ENCODE data around the gene PRKCA. TPM values are rescaled to one million over a fixed set of nuclear protein-coding genes. Genes with fewer than 3 reads are reported as not detected.

The PRKCA gene
- total and polyA plus RNA-seq, 2 donors from 2014 or later, result 8.0 to 50.8 TPM

DNA sequence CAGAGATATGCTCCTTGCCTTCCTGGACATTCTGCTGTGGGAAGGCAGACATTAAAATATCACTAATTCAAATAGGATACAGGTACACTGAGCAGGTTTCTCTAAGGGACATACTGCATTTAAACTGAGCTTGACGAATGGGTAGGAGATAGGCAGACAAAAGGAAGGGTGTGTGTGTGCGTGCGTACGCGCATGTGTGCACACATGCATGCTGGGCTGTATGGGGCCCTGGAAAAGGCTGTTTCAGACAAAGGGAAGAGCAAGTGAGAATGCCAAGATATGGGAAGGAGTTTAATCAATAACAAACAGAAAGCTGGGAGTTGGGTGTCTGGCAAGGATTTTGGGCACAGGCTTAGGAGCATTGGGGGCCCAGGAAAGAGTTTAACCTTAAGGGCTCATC lies 196.2 kb downstream of the PRKCA start:
- intact Hi-C loops (cut with DNase I), result no loop called here
- FAIRE-seq (no peak), DNase-seq (no peak)
- Histone ChIP-seq H3K9ac (ENCODE audit: low read length in 3 of 3) (no peak overlapping the region), H3K27me3 (ENCODE audit: control insufficient read depth, insufficient read depth, low read length) (no peaks in the 10 kb centered on the region), H3K9me3 (ENCODE audit: control insufficient read depth in 2 of 3, insufficient read depth in 1 of 3, low read length in 3 of 3) (no peaks in the 10 kb centered on the region), H3K4me1 (ENCODE audit: control insufficient read depth in 2 of 3, insufficient read depth in 2 of 3, low read depth in 1 of 3, low read length in 3 of 3) (peaks cover 0 to 3% (median 2%) of the 10 kb centered on the region in 3 donors), H3K27ac (ENCODE audit: low read depth in 2 of 2, low read length in 2 of 2) (no peak overlapping the region), H3K36me3 (ENCODE audit: control insufficient read depth in 2 of 3, insufficient read depth in 3 of 3, low read length in 3 of 3) (no peaks in the 10 kb centered on the region), H3K4me3 (ENCODE audit: low read length in 3 of 3) (no peak overlapping the region)
- TF ChIP-seq, protein P1, sequence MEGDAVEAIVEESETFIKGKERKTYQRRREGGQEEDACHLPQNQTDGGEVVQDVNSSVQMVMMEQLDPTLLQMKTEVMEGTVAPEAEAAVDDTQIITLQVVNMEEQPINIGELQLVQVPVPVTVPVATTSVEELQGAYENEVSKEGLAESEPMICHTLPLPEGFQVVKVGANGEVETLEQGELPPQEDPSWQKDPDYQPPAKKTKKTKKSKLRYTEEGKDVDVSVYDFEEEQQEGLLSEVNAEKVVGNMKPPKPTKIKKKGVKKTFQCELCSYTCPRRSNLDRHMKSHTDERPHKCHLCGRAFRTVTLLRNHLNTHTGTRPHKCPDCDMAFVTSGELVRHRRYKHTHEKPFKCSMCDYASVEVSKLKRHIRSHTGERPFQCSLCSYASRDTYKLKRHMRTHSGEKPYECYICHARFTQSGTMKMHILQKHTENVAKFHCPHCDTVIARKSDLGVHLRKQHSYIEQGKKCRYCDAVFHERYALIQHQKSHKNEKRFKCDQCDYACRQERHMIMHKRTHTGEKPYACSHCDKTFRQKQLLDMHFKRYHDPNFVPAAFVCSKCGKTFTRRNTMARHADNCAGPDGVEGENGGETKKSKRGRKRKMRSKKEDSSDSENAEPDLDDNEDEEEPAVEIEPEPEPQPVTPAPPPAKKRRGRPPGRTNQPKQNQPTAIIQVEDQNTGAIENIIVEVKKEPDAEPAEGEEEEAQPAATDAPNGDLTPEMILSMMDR (IDR thresholded peaks at IDR 0.05; ENCODE audit: borderline replicate concordance, extremely low read depth, insufficient read depth), result no peak

DNA sequence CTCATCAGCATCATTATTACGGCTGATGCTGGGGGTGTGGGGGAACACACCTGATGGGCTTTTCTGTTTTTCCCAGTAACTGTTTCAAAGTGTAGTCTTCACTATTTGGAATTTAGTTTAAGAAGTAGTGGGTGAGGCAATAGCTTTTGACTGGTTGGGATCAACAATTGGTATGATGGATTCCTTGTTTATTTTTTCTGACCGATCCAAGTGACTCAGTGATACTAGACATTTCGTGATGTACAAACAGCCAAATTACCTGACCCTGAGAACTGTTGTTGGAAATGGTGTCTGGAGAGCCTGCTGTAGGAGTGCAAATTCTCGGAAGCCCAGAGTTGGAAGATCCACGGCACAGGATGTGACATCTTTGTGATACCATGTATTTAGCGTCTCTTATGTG lies 204.2 kb downstream of the PRKCA start:
- Histone ChIP-seq H3K27me3 (ENCODE audit: control insufficient read depth, insufficient read depth, low read length) (no peaks in the 10 kb centered on the region), H3K4me3 (ENCODE audit: low read length in 3 of 3) (no peak overlapping the region), H3K36me3 (ENCODE audit: control insufficient read depth in 2 of 3, insufficient read depth in 3 of 3, low read length in 3 of 3) (no peaks in the 10 kb centered on the region), H3K9me3 (ENCODE audit: control insufficient read depth in 2 of 3, insufficient read depth in 1 of 3, low read length in 3 of 3) (no peaks in the 10 kb centered on the region), H3K27ac (ENCODE audit: low read depth in 2 of 2, low read length in 2 of 2) (no peak overlapping the region), H3K4me1 (ENCODE audit: control insufficient read depth in 2 of 3, insufficient read depth in 2 of 3, low read depth in 1 of 3, low read length in 3 of 3) (peaks cover 3 to 21% (median 19%) of the 10 kb centered on the region in 3 donors), H3K9ac (ENCODE audit: low read length in 3 of 3) (no peak overlapping the region)
- FAIRE-seq (no peak), DNase-seq (no peak)
- intact Hi-C loops (cut with DNase I), result no loop called here
- TF ChIP-seq, protein P1 (IDR thresholded peaks at IDR 0.05; ENCODE audit: borderline replicate concordance, extremely low read depth, insufficient read depth), result no peak

DNA sequence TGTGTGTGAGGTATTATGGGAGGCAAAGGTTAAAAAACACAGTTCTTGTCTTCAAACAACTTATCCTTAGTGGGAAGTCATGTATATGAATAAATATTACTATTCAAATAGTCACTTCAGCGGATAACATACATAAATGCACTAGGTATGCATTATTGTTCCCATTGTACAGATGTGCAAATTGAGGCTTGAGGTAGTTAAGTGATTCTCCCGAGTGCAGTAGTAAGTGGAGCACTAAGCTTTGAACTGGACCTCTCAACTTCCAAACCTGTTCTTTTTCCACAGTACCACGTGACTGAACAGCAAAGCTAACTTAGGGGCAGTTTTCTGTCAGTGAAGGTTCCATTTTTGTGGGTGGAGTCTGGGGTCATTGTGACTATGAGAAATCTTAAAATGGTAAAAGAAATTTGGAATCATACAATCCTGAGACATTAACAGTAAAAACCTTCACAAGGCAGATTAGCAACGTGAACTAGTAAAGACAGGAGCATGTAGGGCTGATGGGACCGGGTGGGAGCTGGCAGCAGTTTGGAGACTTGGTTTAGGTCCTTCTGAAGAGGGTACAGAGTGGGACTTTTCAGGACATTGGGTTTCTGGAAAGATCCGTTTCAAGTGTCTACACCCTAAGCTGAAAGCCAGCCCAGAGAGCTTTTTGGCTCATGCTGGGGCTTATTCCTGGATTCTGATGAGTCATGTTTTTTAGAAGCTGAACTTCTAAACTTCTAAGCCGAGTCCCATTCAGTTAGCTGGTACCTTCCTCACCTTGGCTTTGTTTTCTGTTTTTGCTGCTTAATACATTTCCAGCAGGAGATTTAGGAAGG lies 204.9 kb downstream of the PRKCA start:
- Histone ChIP-seq H3K27me3 (ENCODE audit: control insufficient read depth, insufficient read depth, low read length) (no peaks in the 10 kb centered on the region), H3K9me3 (ENCODE audit: control insufficient read depth in 2 of 3, insufficient read depth in 1 of 3, low read length in 3 of 3) (no peaks in the 10 kb centered on the region), H3K9ac (ENCODE audit: low read length in 3 of 3) (no peak overlapping the region), H3K4me3 (ENCODE audit: low read length in 3 of 3) (no peak overlapping the region), H3K27ac (ENCODE audit: low read depth in 2 of 2, low read length in 2 of 2) (peak overlapping the region in 1 of 2 donors; percentile 66), H3K4me1 (ENCODE audit: control insufficient read depth in 2 of 3, insufficient read depth in 2 of 3, low read depth in 1 of 3, low read length in 3 of 3) (peaks cover 3 to 21% (median 19%) of the 10 kb centered on the region in 3 donors), H3K36me3 (ENCODE audit: control insufficient read depth in 2 of 3, insufficient read depth in 3 of 3, low read length in 3 of 3) (no peaks in the 10 kb centered on the region)
- FAIRE-seq, result no peak
- DNase-seq, result no peak
- intact Hi-C loops (cut with DNase I), result no loop called here
- TF ChIP-seq, protein P1 (IDR thresholded peaks at IDR 0.05; ENCODE audit: borderline replicate concordance, extremely low read depth, insufficient read depth), result no peak
